Immature natural killer cell (primary cell): ENCODE data around the gene DNTT. TPM values are rescaled to one million over a fixed set of nuclear protein-coding genes. Genes with fewer than 3 reads are reported as not detected.

ENCODE experiments used
- DNase-seq, 3 donors: peaks; one replicate each; pipeline ENCODE4 v3.0.0; 2022; ENCODE audit warnings: mixed read lengths in 1 of 3
- H3K27ac Mint-ChIP-seq, 6 donors: one replicate each; pipeline ENCODE4 v1.8.0; 2020; ENCODE audit warnings: mixed read lengths in 6 of 6, mild to moderate bottlenecking in 5 of 6, inconsistent platforms in 4 of 6, moderate library complexity in 3 of 6
- H3K27me3 Mint-ChIP-seq, 3 donors: one replicate each; pipeline ENCODE4 v1.8.0; 2020 to 2021; ENCODE audit warnings: low read depth in 3 of 3, mild to moderate bottlenecking in 3 of 3, mixed read lengths in 3 of 3, moderate library complexity in 3 of 3, inconsistent platforms in 1 of 3
- H3K36me3 Mint-ChIP-seq, 3 donors: one replicate each; pipeline ENCODE4 v1.8.0; 2020; ENCODE audit warnings: mixed read lengths in 3 of 3, inconsistent platforms in 2 of 3, mild to moderate bottlenecking in 2 of 3
- H3K4me1 Mint-ChIP-seq, 2 donors: one replicate each; pipeline ENCODE4 v1.8.0; 2020; ENCODE audit warnings: inconsistent platforms in 2 of 2, mild to moderate bottlenecking in 2 of 2, mixed read lengths in 2 of 2, moderate library complexity in 1 of 2
- H3K4me3 Mint-ChIP-seq, 5 donors: one replicate each; pipeline ENCODE4 v1.8.0; 2020; ENCODE audit warnings: mild to moderate bottlenecking in 5 of 5, mixed read lengths in 5 of 5, inconsistent platforms in 3 of 5, moderate library complexity in 3 of 5
- H3K9me3 Mint-ChIP-seq, 6 donors: one replicate each; pipeline ENCODE4 v1.8.0; 2020; ENCODE audit warnings: mild to moderate bottlenecking in 6 of 6, mixed read lengths in 6 of 6, inconsistent platforms in 4 of 6, moderate library complexity in 3 of 6
- polyA plus RNA-seq, 3 donors: library from polyadenylated mRNA; unstranded; fragments of 300-500 nt; fragmentation: Illumina TruSeq; gene quantifications; one replicate each; pipeline ENCODE4 v1.2.3, GENCODE V29; 2021

Gene DNTT
- polyA plus RNA-seq, 3 donors from 2014 or later, result 2.1 TPM; not detected in 2

DNA sequence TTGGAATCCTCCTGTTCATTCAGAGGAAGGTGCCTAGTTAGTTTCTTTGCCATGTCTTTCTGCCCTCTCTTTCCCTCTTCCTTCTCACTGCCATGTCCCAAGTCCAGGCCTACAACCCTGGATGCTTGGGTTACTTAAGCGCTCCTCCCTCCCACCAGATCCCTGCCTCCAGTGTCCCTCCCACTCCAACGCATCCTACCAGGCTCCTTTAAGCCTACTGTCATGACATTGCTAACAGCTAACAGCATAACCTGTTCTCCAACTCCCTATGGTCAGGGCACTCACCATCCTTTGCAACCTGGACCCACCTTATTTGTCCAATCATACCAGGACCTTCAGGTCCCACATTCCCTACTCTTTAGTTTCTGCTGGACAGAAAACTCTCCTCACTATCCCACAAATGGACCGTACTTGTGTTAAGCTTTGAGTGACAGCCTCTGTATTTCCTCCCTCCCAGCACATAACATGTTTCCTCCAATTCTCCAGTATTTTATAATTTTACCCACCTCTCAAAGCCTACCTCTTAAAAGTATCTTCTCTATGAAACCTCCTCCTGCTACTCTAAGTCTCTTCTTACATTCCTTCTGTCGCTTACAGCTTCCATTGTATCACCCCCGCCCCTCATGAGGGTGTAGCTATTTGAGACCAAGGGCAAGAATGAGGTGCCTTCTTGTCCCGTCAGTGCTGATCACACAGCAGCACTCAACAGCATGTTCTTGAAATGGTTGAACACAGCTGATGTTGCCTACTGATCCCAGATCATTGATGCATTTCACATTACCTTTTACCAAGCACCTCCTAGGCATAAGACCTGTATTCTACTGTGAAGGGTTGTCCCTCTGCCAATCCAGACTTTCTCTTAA is 34.6 kb upstream of the DNTT start:
- Mint-ChIP-seq H3K27me3 (peaks cover 2 to 8% (median 2%) of the 10 kb centered on the region in 3 donors), H3K36me3 (peaks cover 0 to 5% (median 0%) of the 10 kb centered on the region in 3 donors), H3K27ac (no peak overlapping the region), H3K4me1 (no peaks in the 10 kb centered on the region), H3K9me3 (peaks cover 0 to 3% (median 0%) of the 10 kb centered on the region in 6 donors), H3K4me3 (no peak overlapping the region)
- no peak for DNase-seq

DNA sequence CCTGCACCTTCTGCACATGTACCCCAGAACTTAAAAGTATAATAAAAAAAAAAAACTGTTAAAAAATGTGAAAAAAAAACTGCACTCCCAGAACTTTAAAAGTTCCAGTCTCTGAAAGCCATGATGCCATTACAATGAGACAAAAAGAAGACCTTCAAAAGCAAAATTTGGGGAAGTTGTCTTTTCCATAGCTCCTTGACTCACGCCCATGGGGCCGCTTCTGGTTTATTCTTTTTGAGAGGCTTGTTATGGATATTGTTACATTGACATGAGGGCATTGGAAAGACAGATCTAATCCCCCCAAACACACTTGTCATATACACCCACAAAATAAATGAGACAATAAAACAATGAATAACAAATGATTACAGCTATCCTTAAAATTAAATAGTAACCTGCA is 33.7 kb upstream of the DNTT start:
- DNase-seq, result no peak
- Mint-ChIP-seq H3K36me3 (peaks cover 0 to 5% (median 0%) of the 10 kb centered on the region in 3 donors), H3K9me3 (peaks cover 0 to 3% (median 0%) of the 10 kb centered on the region in 6 donors), H3K27me3 (peaks cover 0 to 8% (median 2%) of the 10 kb centered on the region in 3 donors), H3K4me1 (no peaks in the 10 kb centered on the region), H3K4me3 (no peak overlapping the region), H3K27ac (no peak overlapping the region)

DNA sequence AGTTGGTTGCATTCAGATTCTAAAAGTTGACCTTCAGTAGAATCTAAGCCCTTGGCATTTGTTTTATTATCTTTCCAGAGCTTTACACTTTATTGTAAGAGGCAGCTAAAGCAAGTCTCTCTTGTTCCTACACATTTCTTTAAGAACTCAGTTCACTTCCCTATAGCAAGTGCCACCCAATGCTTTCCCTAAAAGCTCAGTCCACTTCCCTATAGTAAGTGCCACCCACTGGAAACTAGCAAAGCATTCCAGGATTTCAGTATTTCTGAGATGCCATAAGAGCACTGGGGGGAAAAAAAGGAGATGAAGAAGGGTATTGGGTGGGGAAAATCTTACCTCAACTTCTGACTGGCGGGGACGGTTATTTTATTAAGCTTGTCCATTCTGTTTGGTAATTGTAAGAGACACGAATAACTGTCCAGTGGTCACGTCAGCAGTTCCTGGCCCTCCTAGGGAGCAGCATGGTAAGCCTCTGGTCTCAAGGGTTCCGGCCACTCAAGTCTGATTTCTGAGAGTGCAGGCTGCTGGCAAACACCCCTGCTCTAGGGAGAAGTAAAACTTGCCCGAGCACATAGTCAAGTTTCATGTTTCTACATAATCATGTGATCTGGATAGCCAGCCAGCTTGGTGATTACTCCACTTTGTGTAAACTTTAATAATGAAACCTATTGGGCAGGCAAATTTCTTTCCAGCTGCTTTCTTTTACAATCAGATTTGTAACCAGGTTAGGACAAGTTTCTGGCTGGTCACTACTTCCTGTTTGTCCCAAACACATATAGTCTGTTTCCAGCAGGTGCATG is 33.0 kb upstream of the DNTT start, which contains the start of gene BLNK:
TSS of gene BLNK (minus strand) at position 554 of the 800 bp plus-strand sequence. CDS start at position 383, 171 bp downstream.
- peaks cover 0 to 5% (median 0%) of the 10 kb centered on the region in 3 donors for H3K36me3 Mint-ChIP-seq
- DNase-seq, result no peak
- peak within 1 kb of the TSS in 1 of 5 donors; percentile 64 for H3K4me3 Mint-ChIP-seq
- H3K9me3 Mint-ChIP-seq, result peaks cover 0 to 3% (median 0%) of the 10 kb centered on the region in 6 donors
- H3K27me3 Mint-ChIP-seq, result peaks cover under 1 to 8% (median 2%) of the 10 kb centered on the region in 3 donors
- no peak within 1 kb of the TSS for H3K27ac Mint-ChIP-seq
- H3K4me1 Mint-ChIP-seq, result no peaks in the 10 kb centered on the region

DNA sequence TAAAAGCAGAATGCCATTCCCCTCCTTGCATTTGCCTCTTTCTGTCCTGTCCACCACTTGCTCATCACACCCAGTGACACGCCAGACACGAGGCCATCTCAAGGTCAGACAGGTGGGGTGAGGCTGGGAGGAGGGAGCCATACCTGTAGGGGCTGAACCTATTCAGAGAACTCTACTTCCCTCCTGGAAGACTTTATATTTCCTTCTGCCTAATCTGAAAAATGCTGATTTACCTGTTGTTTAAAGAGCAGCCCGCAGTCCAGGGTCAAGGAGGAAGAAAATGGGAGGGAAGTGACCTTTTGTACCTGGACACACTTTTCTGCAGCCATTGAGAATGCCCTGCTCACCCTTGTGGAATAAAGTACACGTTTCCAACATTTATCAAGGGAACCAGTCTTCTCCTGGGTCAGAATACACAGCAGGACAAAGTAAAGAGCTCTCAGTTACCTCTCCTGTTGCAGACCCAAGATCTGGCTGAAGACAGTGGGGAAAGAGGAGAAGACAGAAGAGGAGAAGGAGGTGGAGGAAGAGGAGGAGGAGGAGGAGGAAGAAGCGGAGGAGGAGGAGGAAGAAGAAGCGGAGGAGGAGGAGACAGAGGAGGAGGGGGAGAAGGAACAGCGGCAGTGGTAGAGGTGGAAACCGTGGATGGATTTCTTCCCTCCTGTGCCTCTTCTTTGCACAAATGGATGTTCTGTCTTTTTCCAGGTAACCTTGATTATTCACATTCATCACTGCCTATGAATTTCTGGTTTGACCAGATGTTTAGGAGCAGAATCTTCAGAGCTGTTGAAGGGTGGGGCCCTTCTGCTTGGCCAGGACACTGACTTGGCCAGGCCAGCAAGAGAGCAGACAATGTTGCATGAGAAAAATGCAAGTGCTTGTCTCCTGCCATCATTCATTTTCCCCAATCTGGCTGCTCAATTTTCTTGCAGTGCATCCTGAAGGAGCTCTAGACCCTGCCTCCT is 31.6 kb upstream of the DNTT start:
- no peak overlapping the region for H3K27ac Mint-ChIP-seq
- H3K9me3 Mint-ChIP-seq, result peaks cover 0 to 3% (median 0%) of the 10 kb centered on the region in 6 donors
- H3K27me3 Mint-ChIP-seq, result peaks cover 2 to 11% (median 6%) of the 10 kb centered on the region in 3 donors
- no peak for DNase-seq
- H3K36me3 Mint-ChIP-seq, result peaks cover 0 to 5% (median 0%) of the 10 kb centered on the region in 3 donors
- H3K4me1 Mint-ChIP-seq, result no peaks in the 10 kb centered on the region
- H3K4me3 Mint-ChIP-seq, result no peak overlapping the region

DNA sequence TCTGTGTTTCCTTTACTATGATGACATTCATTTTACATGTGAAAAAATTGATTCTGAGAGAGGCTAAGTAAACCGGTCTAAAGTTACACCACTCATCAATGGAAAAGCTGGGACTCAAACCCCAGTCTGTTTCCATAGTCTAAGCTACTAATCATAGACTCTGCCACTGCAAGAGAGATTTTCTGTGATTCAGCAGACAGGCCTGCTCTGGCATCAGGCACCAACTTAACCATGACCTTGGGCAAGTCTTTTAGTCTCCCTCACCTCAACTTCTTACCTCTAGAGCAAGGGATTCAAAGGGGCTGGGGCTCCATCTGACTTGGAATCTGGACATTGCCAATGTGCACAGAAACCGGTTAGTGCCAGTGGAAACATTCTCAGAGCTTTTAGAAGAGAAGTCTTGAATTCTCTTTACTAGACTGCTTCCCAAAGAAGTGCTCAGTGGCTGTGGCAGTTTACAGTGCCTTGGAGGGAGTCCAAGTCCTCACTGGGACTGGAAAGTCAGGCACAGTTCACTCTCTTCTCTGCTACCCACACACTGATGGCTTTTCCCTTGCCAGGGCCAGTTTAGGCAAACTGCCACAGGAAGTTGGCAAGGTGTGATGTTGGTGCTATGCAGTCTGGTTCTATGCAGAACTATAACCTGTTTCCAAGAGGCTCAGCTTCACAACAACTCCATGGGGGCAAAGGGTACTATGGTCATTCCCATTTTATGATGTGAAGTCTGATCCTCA is 28.4 kb upstream of the DNTT start:
- H3K9me3 Mint-ChIP-seq, result no peaks in the 10 kb centered on the region
- H3K27me3 Mint-ChIP-seq, result peaks cover 0 to 11% (median 9%) of the 10 kb centered on the region in 3 donors
- H3K4me1 Mint-ChIP-seq, result no peaks in the 10 kb centered on the region
- H3K4me3 Mint-ChIP-seq, result no peak overlapping the region
- no peaks in the 10 kb centered on the region for H3K36me3 Mint-ChIP-seq
- DNase-seq, result no peak
- H3K27ac Mint-ChIP-seq, result no peak overlapping the region

DNA sequence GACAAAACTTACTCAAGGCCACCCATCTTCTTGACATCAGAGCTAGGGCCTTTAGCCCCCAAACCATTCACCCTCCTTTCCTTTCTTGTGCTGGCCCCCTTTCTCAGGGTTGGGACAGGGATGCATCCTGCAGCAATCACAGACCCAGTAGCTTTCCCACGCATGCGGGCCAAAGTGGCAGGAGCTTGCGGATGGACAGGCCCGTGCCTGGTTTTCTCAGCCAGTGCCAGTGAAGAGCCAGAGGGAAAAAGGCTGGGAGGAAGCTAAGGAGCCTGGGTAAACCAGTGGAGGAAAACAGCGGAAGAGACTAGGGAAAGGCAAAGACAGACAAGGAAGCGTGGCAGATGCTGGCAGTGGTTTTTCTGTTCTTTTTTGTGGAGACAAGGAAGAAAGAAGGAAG is 27.8 kb upstream of the DNTT start:
- Mint-ChIP-seq H3K27me3 (peaks cover 0 to 11% (median 9%) of the 10 kb centered on the region in 3 donors), H3K36me3 (no peaks in the 10 kb centered on the region), H3K27ac (no peak overlapping the region), H3K9me3 (no peaks in the 10 kb centered on the region), H3K4me3 (no peak overlapping the region), H3K4me1 (no peaks in the 10 kb centered on the region)
- DNase-seq, result no peak

DNA sequence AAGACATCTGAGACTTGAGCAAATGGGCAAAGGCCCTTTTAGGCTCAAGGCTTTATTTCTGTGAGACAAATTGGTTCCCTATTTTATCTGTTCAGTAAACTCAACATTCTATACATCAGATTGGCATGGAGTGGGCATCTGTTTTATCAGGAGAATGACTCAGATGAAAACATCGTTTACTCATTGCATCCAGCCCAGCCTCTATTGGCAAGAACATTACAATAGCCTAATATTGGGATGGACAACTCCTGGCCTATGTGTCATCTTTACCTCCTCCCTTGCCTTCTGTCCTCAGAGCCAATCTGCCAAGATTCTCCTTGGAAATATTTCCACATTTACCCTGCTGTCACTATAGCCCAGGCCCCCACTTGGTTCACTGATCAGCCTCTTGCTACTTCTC is 27.4 kb upstream of the DNTT start:
- H3K36me3 Mint-ChIP-seq, result no peaks in the 10 kb centered on the region
- no peak overlapping the region for H3K4me3 Mint-ChIP-seq
- no peak for DNase-seq
- H3K27me3 Mint-ChIP-seq, result peaks cover 0 to 11% (median 8%) of the 10 kb centered on the region in 3 donors
- H3K9me3 Mint-ChIP-seq, result no peaks in the 10 kb centered on the region
- H3K27ac Mint-ChIP-seq, result no peak overlapping the region
- no peaks in the 10 kb centered on the region for H3K4me1 Mint-ChIP-seq

DNA sequence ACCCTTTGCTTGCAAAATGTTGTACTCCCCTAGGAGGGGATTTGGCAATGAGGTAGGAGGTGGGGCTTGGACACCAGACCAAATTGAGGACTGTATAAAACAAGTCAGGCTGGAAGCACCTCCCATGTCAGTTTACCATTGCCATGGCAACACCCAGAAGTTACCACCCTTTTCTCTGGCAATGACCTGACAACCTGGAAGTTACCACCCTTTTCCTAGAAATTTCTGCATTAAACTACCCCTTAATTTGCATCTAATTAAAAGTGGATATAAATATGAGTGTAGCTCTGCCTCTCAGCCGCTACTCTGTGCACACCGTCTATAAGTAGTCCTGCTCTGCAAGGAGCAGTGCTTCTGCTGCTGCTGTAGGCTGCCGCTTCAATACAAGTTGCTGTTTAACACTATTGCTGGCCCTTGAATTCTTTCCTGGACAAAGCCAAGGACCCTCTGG is 25.0 kb upstream of the DNTT start:
- no peaks in the 10 kb centered on the region for H3K9me3 Mint-ChIP-seq
- peaks cover 0 to 11% (median 5%) of the 10 kb centered on the region in 3 donors for H3K27me3 Mint-ChIP-seq
- H3K36me3 Mint-ChIP-seq, result no peaks in the 10 kb centered on the region
- DNase-seq, result no peak
- no peak overlapping the region for H3K27ac Mint-ChIP-seq
- no peaks in the 10 kb centered on the region for H3K4me1 Mint-ChIP-seq
- H3K4me3 Mint-ChIP-seq, result no peak overlapping the region

DNA sequence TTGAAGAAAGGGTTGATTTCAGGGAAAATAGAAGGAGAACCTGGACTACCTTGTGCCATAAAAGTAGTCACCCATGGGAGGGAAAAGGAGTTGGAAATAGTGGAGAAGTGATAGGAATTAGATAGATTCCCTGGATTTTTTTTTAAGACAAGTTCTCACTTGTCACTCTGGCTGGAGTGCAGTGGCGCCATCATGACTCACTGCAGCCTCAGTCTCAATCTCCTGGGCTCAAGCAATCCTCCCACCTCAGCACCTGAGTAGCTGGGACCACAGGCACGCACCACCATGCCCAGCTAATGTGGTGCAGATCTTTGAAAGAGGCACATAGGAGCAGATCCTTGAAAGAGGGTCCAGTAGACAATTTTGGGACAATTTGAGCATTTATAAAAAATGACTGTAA is 23.4 kb upstream of the DNTT start:
- no peak for DNase-seq
- peaks cover 0 to 11% (median 5%) of the 10 kb centered on the region in 3 donors for H3K27me3 Mint-ChIP-seq
- H3K27ac Mint-ChIP-seq, result no peak overlapping the region
- no peaks in the 10 kb centered on the region for H3K4me1 Mint-ChIP-seq
- H3K9me3 Mint-ChIP-seq, result no peaks in the 10 kb centered on the region
- H3K36me3 Mint-ChIP-seq, result no peaks in the 10 kb centered on the region
- H3K4me3 Mint-ChIP-seq, result no peak overlapping the region

DNA sequence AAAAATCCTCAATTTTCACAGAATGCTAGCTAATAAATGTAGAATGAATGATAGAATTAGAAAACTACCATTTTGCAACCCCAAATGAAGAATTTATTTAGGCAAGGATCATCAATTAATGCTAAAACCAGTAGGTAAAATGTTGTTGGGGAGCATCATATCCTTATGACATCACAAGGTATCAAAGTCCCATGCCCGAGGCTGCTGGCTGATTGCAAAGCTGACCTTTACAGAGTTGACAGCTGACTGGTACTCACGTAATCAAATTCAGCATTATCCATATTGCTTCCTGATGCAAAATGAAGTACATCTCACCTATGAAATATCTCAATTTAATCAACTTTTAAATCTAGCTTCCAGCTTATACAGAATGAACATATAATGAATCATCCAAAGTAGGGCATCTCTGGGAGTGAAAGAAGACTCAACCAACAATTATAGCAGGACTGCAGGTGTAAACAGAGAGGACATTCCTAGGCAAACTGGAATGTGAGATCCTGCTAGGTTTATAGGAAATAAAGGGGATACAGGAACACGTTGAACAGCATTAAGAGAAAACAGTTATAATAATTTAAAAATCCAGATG is 22.7 kb upstream of the DNTT start:
- Mint-ChIP-seq H3K9me3 (no peaks in the 10 kb centered on the region), H3K27me3 (peaks cover 0 to 7% (median 3%) of the 10 kb centered on the region in 3 donors), H3K36me3 (no peaks in the 10 kb centered on the region), H3K4me1 (no peaks in the 10 kb centered on the region), H3K4me3 (no peak overlapping the region), H3K27ac (no peak overlapping the region)
- no peak for DNase-seq

DNA sequence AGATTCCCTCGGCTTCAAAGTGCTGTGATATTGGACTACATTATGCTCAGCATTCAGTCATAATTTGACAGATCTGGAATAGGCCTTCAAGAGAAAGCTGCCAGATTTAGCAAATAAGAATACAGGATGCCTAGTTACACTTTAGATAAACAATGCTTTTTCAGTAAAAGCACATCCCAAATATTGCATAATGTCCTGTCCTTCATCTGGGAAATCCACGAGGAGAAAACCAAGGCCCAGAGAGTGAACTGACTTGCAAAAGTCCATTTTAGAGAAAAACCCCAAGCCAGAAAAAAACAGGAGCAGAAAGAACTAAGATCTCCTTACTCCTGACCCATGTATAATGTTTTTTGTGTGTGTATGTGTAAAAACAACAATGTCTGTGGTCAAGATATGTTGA is 20.9 kb upstream of the DNTT start:
- Mint-ChIP-seq H3K27ac (no peak overlapping the region), H3K9me3 (no peaks in the 10 kb centered on the region), H3K4me3 (no peak overlapping the region), H3K36me3 (no peaks in the 10 kb centered on the region), H3K4me1 (peaks cover under 1 to 11% of the 10 kb centered on the region in 2 donors), H3K27me3 (peaks cover 2 to 4% (median 3%) of the 10 kb centered on the region in 3 donors)
- no peak for DNase-seq

DNA sequence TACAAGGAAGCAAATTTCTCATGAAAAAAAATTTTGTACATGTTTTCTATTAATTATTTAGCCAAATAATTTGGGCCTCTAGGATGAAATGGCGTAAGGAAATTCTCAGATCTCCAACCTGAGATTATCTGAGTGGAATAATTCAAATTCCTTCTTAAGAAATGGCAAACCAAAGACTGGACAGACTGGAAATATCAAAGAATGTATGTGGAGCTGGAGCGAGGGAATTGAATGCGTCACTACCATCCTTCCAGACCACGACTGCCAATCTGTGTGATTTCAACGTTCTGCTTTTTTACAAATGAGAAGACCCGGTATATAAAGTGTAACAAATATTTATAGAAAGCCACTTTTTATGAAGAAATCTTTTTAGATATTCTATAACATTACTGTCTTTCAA is 20.5 kb upstream of the DNTT start:
- H3K4me3 Mint-ChIP-seq, result no peak overlapping the region
- no peaks in the 10 kb centered on the region for H3K36me3 Mint-ChIP-seq
- no peaks in the 10 kb centered on the region for H3K9me3 Mint-ChIP-seq
- peaks cover 1 to 13% of the 10 kb centered on the region in 2 donors for H3K4me1 Mint-ChIP-seq
- no peak for DNase-seq
- no peak overlapping the region for H3K27ac Mint-ChIP-seq
- peaks cover 3 to 4% (median 3%) of the 10 kb centered on the region in 3 donors for H3K27me3 Mint-ChIP-seq
